NCI-H2107 (cell line): ENCODE measurements around the gene ZNF302.

Experiments
- DNase-seq: peaks from one replicate; lab custom pipeline; 2025; lab: John Stamatoyannopoulos, UW

ZNF302 gene

DNA sequence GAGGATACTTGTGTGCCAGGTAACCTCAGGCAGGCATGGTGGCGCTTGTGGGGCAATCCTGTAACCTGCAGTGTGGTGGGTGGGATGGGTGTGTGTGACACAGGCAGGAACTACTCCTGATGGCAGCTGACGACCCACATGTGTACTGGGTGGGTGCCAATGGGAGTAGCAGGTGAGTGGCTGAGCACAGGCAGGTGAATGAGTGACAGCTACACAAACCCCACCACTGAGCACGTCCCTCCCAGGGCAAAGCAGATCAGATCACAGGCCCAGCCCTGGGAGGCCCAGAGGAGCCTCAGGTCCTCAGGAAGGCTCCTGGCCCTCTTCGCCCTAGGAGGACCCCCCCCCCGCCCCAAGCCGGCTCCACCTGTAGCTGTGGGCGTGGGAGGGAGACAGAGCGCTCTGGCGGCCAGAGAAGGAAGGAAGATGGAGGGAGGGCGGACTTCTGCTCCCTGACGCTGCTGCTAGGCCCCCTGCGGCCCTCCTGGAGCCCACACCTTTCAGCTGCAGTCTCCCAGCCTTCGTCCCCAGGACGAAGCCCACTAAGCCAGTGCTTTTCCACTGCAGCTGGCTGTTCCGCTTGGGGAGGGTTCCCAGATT is 55.2 kb downstream of the ZNF302 start:
- no peak for DNase-seq

DNA sequence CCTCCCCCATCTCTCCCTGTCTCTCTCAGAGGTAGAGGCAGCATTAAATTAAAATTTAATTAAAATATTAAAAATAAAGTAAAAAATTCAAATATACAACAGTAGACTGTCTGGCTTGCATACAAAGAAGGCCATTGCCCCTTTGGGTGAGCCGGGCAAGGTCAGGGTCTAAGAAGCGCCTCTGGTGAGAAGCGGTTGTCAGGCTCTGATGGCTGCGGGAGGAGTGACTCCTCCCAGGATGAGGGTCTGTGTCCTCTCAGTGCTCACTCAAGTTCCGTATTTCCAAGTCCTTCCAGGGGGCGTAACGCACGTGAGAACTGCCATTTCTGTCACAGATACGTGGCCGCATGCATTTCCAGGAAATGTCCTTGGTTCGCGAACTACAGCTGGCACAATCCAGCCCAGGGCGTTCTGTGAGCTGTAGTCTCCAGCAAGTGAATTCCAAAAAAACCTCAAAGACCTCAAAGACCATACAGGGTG is 55.8 kb downstream of the ZNF302 start:
- no peak for DNase-seq

DNA sequence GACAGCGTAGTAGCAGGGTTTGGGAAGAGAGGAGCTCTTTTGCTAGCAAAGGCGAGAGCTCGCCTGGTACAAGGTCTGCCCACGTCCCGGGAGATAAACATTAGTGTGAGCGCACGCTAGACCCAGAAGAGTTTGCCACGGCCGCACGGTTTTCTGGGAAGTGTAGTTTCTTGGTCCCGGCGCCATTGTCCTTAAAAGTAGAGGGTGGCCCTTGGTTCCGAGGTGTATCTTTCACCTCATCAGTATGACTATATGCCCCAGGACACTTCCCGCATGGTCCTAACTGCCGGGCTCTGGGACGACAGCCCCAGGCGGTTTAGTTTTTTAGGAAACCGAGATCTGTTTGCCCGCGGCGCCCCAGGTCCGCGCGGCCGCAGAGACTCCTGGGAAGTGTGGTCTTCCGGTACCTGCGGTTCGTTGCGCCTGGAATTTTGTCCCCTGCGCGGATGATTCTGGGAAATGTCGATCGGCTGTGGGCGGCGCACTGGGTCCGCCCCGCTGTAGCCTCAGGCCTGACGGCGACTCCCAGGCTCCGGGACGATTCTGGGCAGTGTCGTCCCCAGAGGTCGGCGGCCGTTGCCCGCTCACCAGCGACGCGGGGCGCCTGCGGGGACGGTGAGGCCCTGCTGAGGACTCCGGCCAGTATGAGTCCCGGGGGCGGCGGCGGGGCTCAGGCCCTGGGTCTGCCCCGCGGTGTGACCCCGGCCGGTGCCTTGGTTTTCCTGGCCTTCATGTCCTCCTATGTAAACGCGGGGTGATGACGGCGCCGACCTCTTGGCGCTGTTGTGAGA is 56.5 kb downstream of the ZNF302 start, which contains the start of gene ZNF181:
ZNF181 (plus strand) TSS at position 498 of the 791 bp plus-strand sequence. CDS start 795 bp downstream, outside the sequence.
- DNase-seq: peak; percentile 61

DNA sequence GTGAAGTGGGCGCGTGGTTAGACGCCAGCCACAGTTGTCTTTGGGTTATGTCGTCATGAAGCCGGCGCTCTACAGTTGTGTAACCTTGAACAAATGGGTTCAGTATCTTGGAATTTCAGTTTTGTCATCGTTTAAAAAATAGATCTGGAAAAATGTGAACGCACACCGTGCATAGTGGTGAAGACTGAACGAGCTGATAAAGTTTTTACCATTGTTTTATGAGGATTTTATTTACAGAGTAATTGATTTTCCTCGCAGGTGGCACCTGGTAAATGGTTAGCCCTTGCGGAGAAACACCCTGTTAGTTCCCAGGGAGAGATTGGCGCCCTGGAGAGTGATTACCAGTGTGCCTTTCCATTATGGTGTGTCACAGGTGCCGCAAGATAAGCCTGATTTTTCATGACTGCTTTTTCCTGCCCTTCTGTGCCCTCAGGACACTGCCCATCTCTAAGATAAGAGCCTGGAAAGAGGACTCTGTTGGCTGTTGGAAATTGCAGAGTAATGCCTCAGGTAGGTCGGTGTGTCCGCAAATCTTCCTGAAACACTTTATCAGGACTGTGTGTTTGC is 57.1 kb downstream of the ZNF302 start:
- DNase-seq: peak; percentile 76
